Measurements from ENCODE around the gene MAPK9. TPM values are rescaled to one million over a fixed set of nuclear protein-coding genes. Genes with fewer than 3 reads are reported as not detected.

MAPK9 gene
- polyA plus RNA-seq, 3 donors, result 9.7 to 19.6 (median 16.2) TPM

DNA sequence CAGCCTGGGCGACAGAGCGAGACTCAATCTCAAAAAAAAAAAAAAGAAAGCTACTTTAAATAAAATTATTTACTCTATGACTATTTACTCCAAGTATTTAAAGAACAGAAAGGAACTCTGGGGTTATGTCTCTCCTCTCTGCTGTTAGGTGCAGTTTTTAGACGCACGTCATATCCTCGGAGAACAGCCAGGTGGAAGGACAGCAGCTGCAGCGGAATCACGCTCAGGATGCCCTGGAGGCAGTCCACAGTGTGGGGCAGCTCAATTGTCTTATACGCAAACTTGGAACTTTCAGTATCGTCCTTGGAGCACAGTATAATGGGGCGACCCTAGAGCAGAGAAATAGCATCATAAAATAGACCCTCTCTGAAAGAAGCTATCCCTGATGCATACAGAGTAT is 10.4 kb upstream of the MAPK9 start:
- H3K4me1 ChIP-seq (ENCODE audit: control insufficient read depth in 1 of 2, insufficient read depth in 2 of 2, low read length in 2 of 2), result no peaks in the 10 kb centered on the region
- 98% methylated on average over 7 of the region's 10 CpGs for WGBS (ENCODE audit: insufficient coverage)

GRCh38 chr5:180301253-180301652 is 9.4 kb upstream of the MAPK9 start:
- Histone ChIP-seq H3K27ac (ENCODE audit: low read depth in 1 of 2, low read length in 2 of 2) (no peak overlapping the region), H3K4me2 (replicated peaks; ENCODE audit: extremely low read depth, low read length, poor library complexity, severe bottlenecking) (no peak overlapping the region), H4K20me1 (ENCODE audit: insufficient read depth, low read length) (no peaks in the 10 kb centered on the region), H2AFZ (ENCODE audit: insufficient read depth, low read depth, low read length, poor library complexity, severe bottlenecking) (no peak overlapping the region), H3K4me3 (replicated peaks in 1 of 3; ENCODE audit: low read depth in 2 of 3, low read length in 3 of 3) (no peak overlapping the region), H3K4me1 (ENCODE audit: control insufficient read depth in 1 of 2, insufficient read depth in 2 of 2, low read length in 2 of 2) (no peaks in the 10 kb centered on the region), H3K79me2 (ENCODE audit: insufficient read depth, low read length) (no peaks in the 10 kb centered on the region), H3K9ac (ENCODE audit: insufficient read depth, low read length, poor library complexity, severe bottlenecking) (no peak overlapping the region), H3K9me3 (replicated peaks in 1 of 2; ENCODE audit: control insufficient read depth in 1 of 2, insufficient read depth in 1 of 2, low read length in 2 of 2) (no peaks in the 10 kb centered on the region), H3K36me3 (replicated peaks in 1 of 2; ENCODE audit: control insufficient read depth in 1 of 2, insufficient read depth in 2 of 2, low read length in 2 of 2) (no peaks in the 10 kb centered on the region), H3K27me3 (ENCODE audit: control insufficient read depth in 2 of 2, insufficient read depth in 2 of 2, low read length in 2 of 2) (no peaks in the 10 kb centered on the region)
- Mint-ChIP-seq H3K36me3 (no peaks in the 10 kb centered on the region), H3K4me3 (no peak overlapping the region), H3K27me3 (ENCODE audit: low read depth in 3 of 3) (peaks cover 4 to 9% (median 7%) of the 10 kb centered on the region in 3 donors), H3K9me3 (peaks cover 0 to 7% (median 2%) of the 10 kb centered on the region in 7 donors), H3K27ac (no peak overlapping the region), H3K4me1 (peaks cover 3% of the 10 kb centered on the region)
- DNase-seq, result no peak
- intact Hi-C loops (cut with micrococcal nuclease), result no loop called here
- TF ChIP-seq CTCF (IDR thresholded peaks at IDR 0.05), result no peak
- WGBS (ENCODE audit: insufficient coverage), result 100% methylated on average over 1 of the region's 4 CpGs

More for the DNA sequence above, 10.4 kb upstream of the MAPK9 start:
- Mint-ChIP-seq H3K27ac (no peak overlapping the region), H3K9me3 (peaks cover 0 to 7% (median 2%) of the 10 kb centered on the region in 7 donors), H3K4me3 (no peak overlapping the region), H3K4me1 (no peaks in the 10 kb centered on the region), H3K36me3 (no peaks in the 10 kb centered on the region), H3K27me3 (ENCODE audit: low read depth in 3 of 3) (peaks cover 5 to 9% (median 8%) of the 10 kb centered on the region in 3 donors)
- Histone ChIP-seq H3K79me2 (ENCODE audit: insufficient read depth, low read length) (no peaks in the 10 kb centered on the region), H3K4me2 (replicated peaks; ENCODE audit: extremely low read depth, low read length, poor library complexity, severe bottlenecking) (no peak overlapping the region), H3K36me3 (replicated peaks in 1 of 2; ENCODE audit: control insufficient read depth in 1 of 2, insufficient read depth in 2 of 2, low read length in 2 of 2) (no peaks in the 10 kb centered on the region), H3K27ac (ENCODE audit: low read depth in 1 of 2, low read length in 2 of 2) (no peak overlapping the region), H4K20me1 (ENCODE audit: insufficient read depth, low read length) (no peaks in the 10 kb centered on the region), H3K4me3 (replicated peaks in 1 of 3; ENCODE audit: low read depth in 2 of 3, low read length in 3 of 3) (no peak overlapping the region), H2AFZ (ENCODE audit: insufficient read depth, low read depth, low read length, poor library complexity, severe bottlenecking) (no peak overlapping the region), H3K9me3 (replicated peaks in 1 of 2; ENCODE audit: control insufficient read depth in 1 of 2, insufficient read depth in 1 of 2, low read length in 2 of 2) (no peaks in the 10 kb centered on the region), H3K9ac (ENCODE audit: insufficient read depth, low read length, poor library complexity, severe bottlenecking) (no peak overlapping the region), H3K27me3 (ENCODE audit: control insufficient read depth in 2 of 2, insufficient read depth in 2 of 2, low read length in 2 of 2) (no peaks in the 10 kb centered on the region)
- no peak for TF ChIP-seq CTCF (IDR thresholded peaks at IDR 0.05)
- DNase-seq, result no peak
- intact Hi-C loops (cut with micrococcal nuclease), result no loop called here

All from CD14-positive monocyte (primary cell).